ENCODE results near the gene PRKAG2. TPM values are rescaled to one million over a fixed set of nuclear protein-coding genes. Genes with fewer than 3 reads are reported as not detected.

Gene PRKAG2
- total and polyA plus RNA-seq, 2 experiments from 2014 or later: 9.1 to 14.9 TPM

DNA sequence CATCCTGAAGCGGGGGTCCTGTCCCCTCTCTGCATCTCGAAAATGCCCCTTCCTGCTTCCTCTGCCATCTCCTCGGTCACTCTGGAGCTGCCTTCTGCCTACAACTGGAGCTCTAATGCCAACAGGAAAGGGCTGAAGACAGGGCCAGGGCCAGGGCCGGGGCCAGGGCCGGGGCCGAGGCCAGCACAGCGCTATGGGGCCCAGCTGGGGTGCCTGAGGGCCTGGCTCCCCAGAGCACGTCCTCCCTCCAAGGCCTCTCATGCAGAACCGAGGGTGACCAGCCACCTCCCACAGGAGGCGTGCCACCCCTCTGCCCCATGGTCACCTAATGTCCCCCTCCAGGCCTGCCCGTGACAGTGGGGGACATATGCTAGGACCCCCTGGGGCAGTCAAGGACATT, 155.7 kb downstream of the PRKAG2 start:
- TF ChIP-seq ZNF462 (CRISPR knock-in tag; IDR thresholded peaks at IDR 0.05) (no peak), NANOG (IDR thresholded peaks at IDR 0.05; ENCODE audit: borderline replicate concordance) (no peak), CREB1 (CRISPR knock-in tag; IDR thresholded peaks at IDR 0.05; ENCODE audit: low read depth) (no peak), EZH2phosphoT487 (IDR thresholded peaks at IDR 0.05; ENCODE audit: unreplicated experiment) (no peak), ZNF114 (CRISPR knock-in tag; IDR thresholded peaks at IDR 0.05) (no peak), STAT1 (IDR thresholded peaks at IDR 0.05; ENCODE audit: unreplicated experiment) (no peak)
- TF ChIP-seq, protein P1, sequence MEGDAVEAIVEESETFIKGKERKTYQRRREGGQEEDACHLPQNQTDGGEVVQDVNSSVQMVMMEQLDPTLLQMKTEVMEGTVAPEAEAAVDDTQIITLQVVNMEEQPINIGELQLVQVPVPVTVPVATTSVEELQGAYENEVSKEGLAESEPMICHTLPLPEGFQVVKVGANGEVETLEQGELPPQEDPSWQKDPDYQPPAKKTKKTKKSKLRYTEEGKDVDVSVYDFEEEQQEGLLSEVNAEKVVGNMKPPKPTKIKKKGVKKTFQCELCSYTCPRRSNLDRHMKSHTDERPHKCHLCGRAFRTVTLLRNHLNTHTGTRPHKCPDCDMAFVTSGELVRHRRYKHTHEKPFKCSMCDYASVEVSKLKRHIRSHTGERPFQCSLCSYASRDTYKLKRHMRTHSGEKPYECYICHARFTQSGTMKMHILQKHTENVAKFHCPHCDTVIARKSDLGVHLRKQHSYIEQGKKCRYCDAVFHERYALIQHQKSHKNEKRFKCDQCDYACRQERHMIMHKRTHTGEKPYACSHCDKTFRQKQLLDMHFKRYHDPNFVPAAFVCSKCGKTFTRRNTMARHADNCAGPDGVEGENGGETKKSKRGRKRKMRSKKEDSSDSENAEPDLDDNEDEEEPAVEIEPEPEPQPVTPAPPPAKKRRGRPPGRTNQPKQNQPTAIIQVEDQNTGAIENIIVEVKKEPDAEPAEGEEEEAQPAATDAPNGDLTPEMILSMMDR (conservative IDR thresholded peaks at IDR 0.05; ENCODE audit: low read depth in 2 of 2): no peak
- Mint-ChIP-seq H3K27me3 (ENCODE audit: insufficient read depth, low read depth, poor library complexity) (peaks cover 5% of the 10 kb centered on the region), H3K4me1 (peaks cover 8% of the 10 kb centered on the region), H3K4me3 (no peak overlapping the region), H3K9me3 (no peaks in the 10 kb centered on the region; the same call in 2 of the 3 replicates), H3K36me3 (ENCODE audit: low read depth) (no peaks in the 10 kb centered on the region), H3K27ac (no peak overlapping the region)
- Histone ChIP-seq H3F3A (replicated peaks; ENCODE audit: low read depth) (no peaks in the 10 kb centered on the region), H2AFZ (no peak overlapping the region), H3K4me3 (no peak overlapping the region), H3K27me3 (ENCODE audit: insufficient read depth) (no peaks in the 10 kb centered on the region), H3K4me1 (ENCODE audit: insufficient read depth) (no peaks in the 10 kb centered on the region), H3K27ac (ENCODE audit: low read depth) (no peak overlapping the region), H3K4me2 (no peak overlapping the region), H3K9me2 (ENCODE audit: insufficient read depth) (no peaks in the 10 kb centered on the region), H4K20me1 (replicated peaks; ENCODE audit: insufficient read depth) (no peaks in the 10 kb centered on the region), H3K79me2 (replicated peaks; ENCODE audit: insufficient read depth) (no peaks in the 10 kb centered on the region), H3K36me3 (ENCODE audit: insufficient read depth) (no peaks in the 10 kb centered on the region)
- no peak for DNase-seq (ENCODE audit: low spot score)
- ATAC-seq: no peak
